ENCODE measurements around the gene PRSS48. TPM values are rescaled to one million over a fixed set of nuclear protein-coding genes. Genes with fewer than 3 reads are reported as not detected.

The PRSS48 gene
- total RNA-seq, 1 experiment from 2014 or later = not detected

- no peaks in the 10 kb centered on the region for H3K9me2 ChIP-seq (replicated peaks; ENCODE audit: insufficient read depth, low read length)
- no peak overlapping the region for H2AFZ ChIP-seq (ENCODE audit: low read length)
- no peaks in the 10 kb centered on the region for H3K4me1 ChIP-seq (ENCODE audit: low read length)
- H3K9me3 ChIP-seq (ENCODE audit: low read length) = no peaks in the 10 kb centered on the region
- no peaks in the 10 kb centered on the region for H3K36me3 ChIP-seq (ENCODE audit: insufficient read depth, low read length)
- no peaks in the 10 kb centered on the region for H4K20me1 ChIP-seq (ENCODE audit: insufficient read depth, low read depth, low read length)
- no peak overlapping the region for H3K9ac ChIP-seq (ENCODE audit: low read length)
- no peak overlapping the region for H3K27ac ChIP-seq (ENCODE audit: low read length)
- no peak for DNase-seq
- H3K27me3 ChIP-seq (ENCODE audit: low read length) = no peaks in the 10 kb centered on the region
- no peak overlapping the region for H3K4me3 ChIP-seq (ENCODE audit: low read length)
- no peak overlapping the region for H3K4me2 ChIP-seq (ENCODE audit: low read depth, low read length, poor library complexity, severe bottlenecking)
- H3K79me2 ChIP-seq (ENCODE audit: low read length) = no peaks in the 10 kb centered on the region
These were observed 19.3 kb downstream of the PRSS48 start for GRCh38 chr4:151296227-151296626.

- Histone ChIP-seq H3K4me1 (ENCODE audit: low read length) (no peaks in the 10 kb centered on the region), H4K20me1 (ENCODE audit: insufficient read depth, low read depth, low read length) (no peaks in the 10 kb centered on the region), H3K36me3 (ENCODE audit: insufficient read depth, low read length) (no peaks in the 10 kb centered on the region), H3K79me2 (ENCODE audit: low read length) (no peaks in the 10 kb centered on the region), H3K27me3 (ENCODE audit: low read length) (no peaks in the 10 kb centered on the region), H3K4me2 (ENCODE audit: low read depth, low read length, poor library complexity, severe bottlenecking) (no peak overlapping the region), H3K9me3 (ENCODE audit: low read length) (no peaks in the 10 kb centered on the region), H3K27ac (ENCODE audit: low read length) (no peak overlapping the region), H2AFZ (ENCODE audit: low read length) (no peak overlapping the region), H3K9me2 (replicated peaks; ENCODE audit: insufficient read depth, low read length) (no peaks in the 10 kb centered on the region), H3K9ac (ENCODE audit: low read length) (no peak overlapping the region), H3K4me3 (ENCODE audit: low read length) (no peak overlapping the region)
- no peak for DNase-seq
These were observed 20.2 kb downstream of the PRSS48 start for GRCh38 chr4:151297170-151297569.

- Histone ChIP-seq H3K27ac (ENCODE audit: low read length) (no peak overlapping the region), H3K4me3 (ENCODE audit: low read length) (no peak overlapping the region), H3K9ac (ENCODE audit: low read length) (no peak overlapping the region), H2AFZ (ENCODE audit: low read length) (no peak overlapping the region), H3K79me2 (ENCODE audit: low read length) (no peaks in the 10 kb centered on the region), H3K9me3 (ENCODE audit: low read length) (no peaks in the 10 kb centered on the region), H3K9me2 (replicated peaks; ENCODE audit: insufficient read depth, low read length) (no peaks in the 10 kb centered on the region), H4K20me1 (ENCODE audit: insufficient read depth, low read depth, low read length) (no peaks in the 10 kb centered on the region), H3K4me1 (ENCODE audit: low read length) (no peaks in the 10 kb centered on the region), H3K4me2 (ENCODE audit: low read depth, low read length, poor library complexity, severe bottlenecking) (no peak overlapping the region), H3K36me3 (ENCODE audit: insufficient read depth, low read length) (no peaks in the 10 kb centered on the region), H3K27me3 (ENCODE audit: low read length) (no peaks in the 10 kb centered on the region)
- no peak for DNase-seq
These were observed 25.5 kb downstream of the PRSS48 start for GRCh38 chr4:151302432-151302831.

GRCh38 chr4:151304226-151304625, 27.3 kb downstream of the PRSS48 start:
- Histone ChIP-seq H3K36me3 (ENCODE audit: insufficient read depth, low read length) (no peaks in the 10 kb centered on the region), H3K4me1 (ENCODE audit: low read length) (no peaks in the 10 kb centered on the region), H3K4me2 (ENCODE audit: low read depth, low read length, poor library complexity, severe bottlenecking) (no peak overlapping the region), H3K27ac (ENCODE audit: low read length) (no peak overlapping the region), H3K79me2 (ENCODE audit: low read length) (no peaks in the 10 kb centered on the region), H3K9me3 (ENCODE audit: low read length) (no peaks in the 10 kb centered on the region), H2AFZ (ENCODE audit: low read length) (no peak overlapping the region), H3K9me2 (replicated peaks; ENCODE audit: insufficient read depth, low read length) (no peaks in the 10 kb centered on the region), H4K20me1 (ENCODE audit: insufficient read depth, low read depth, low read length) (no peaks in the 10 kb centered on the region), H3K4me3 (ENCODE audit: low read length) (no peak overlapping the region), H3K27me3 (ENCODE audit: low read length) (no peaks in the 10 kb centered on the region), H3K9ac (ENCODE audit: low read length) (no peak overlapping the region)
- DNase-seq = no peak

GRCh38 chr4:151304755-151305154, 27.8 kb downstream of the PRSS48 start:
- Histone ChIP-seq H3K9me3 (ENCODE audit: low read length) (no peaks in the 10 kb centered on the region), H3K9me2 (replicated peaks; ENCODE audit: insufficient read depth, low read length) (no peaks in the 10 kb centered on the region), H3K9ac (ENCODE audit: low read length) (no peak overlapping the region), H3K4me3 (ENCODE audit: low read length) (no peak overlapping the region), H3K27me3 (ENCODE audit: low read length) (no peaks in the 10 kb centered on the region), H2AFZ (ENCODE audit: low read length) (no peak overlapping the region), H3K27ac (ENCODE audit: low read length) (no peak overlapping the region), H4K20me1 (ENCODE audit: insufficient read depth, low read depth, low read length) (no peaks in the 10 kb centered on the region), H3K4me1 (ENCODE audit: low read length) (no peaks in the 10 kb centered on the region), H3K36me3 (ENCODE audit: insufficient read depth, low read length) (no peaks in the 10 kb centered on the region), H3K79me2 (ENCODE audit: low read length) (no peaks in the 10 kb centered on the region), H3K4me2 (ENCODE audit: low read depth, low read length, poor library complexity, severe bottlenecking) (no peak overlapping the region)
- no peak for DNase-seq

GRCh38 chr4:151310124-151310728, 33.3 kb downstream of the PRSS48 start:
- H3K27me3 ChIP-seq (ENCODE audit: low read length) = no peaks in the 10 kb centered on the region
- DNase-seq = no peak
- no peaks in the 10 kb centered on the region for H3K9me3 ChIP-seq (ENCODE audit: low read length)
- no peak overlapping the region for H3K4me3 ChIP-seq (ENCODE audit: low read length)
- no peak overlapping the region for H3K4me2 ChIP-seq (ENCODE audit: low read depth, low read length, poor library complexity, severe bottlenecking)
- H4K20me1 ChIP-seq (ENCODE audit: insufficient read depth, low read depth, low read length) = no peaks in the 10 kb centered on the region
- H3K9me2 ChIP-seq (replicated peaks; ENCODE audit: insufficient read depth, low read length) = no peaks in the 10 kb centered on the region
- H3K9ac ChIP-seq (ENCODE audit: low read length) = no peak overlapping the region
- H3K79me2 ChIP-seq (ENCODE audit: low read length) = no peaks in the 10 kb centered on the region
- H3K4me1 ChIP-seq (ENCODE audit: low read length) = no peaks in the 10 kb centered on the region
- H3K27ac ChIP-seq (ENCODE audit: low read length) = no peak overlapping the region
- H3K36me3 ChIP-seq (ENCODE audit: insufficient read depth, low read length) = no peaks in the 10 kb centered on the region
- no peak overlapping the region for H2AFZ ChIP-seq (ENCODE audit: low read length)

- no peaks in the 10 kb centered on the region for H3K27me3 ChIP-seq (ENCODE audit: low read length)
- no peak overlapping the region for H2AFZ ChIP-seq (ENCODE audit: low read length)
- no peak overlapping the region for H3K9ac ChIP-seq (ENCODE audit: low read length)
- H3K79me2 ChIP-seq (ENCODE audit: low read length) = no peaks in the 10 kb centered on the region
- H3K9me3 ChIP-seq (ENCODE audit: low read length) = no peaks in the 10 kb centered on the region
- no peaks in the 10 kb centered on the region for H3K4me1 ChIP-seq (ENCODE audit: low read length)
- H3K9me2 ChIP-seq (replicated peaks; ENCODE audit: insufficient read depth, low read length) = no peaks in the 10 kb centered on the region
- no peak overlapping the region for H3K27ac ChIP-seq (ENCODE audit: low read length)
- no peaks in the 10 kb centered on the region for H3K36me3 ChIP-seq (ENCODE audit: insufficient read depth, low read length)
- H3K4me2 ChIP-seq (ENCODE audit: low read depth, low read length, poor library complexity, severe bottlenecking) = no peak overlapping the region
- DNase-seq = no peak
- no peaks in the 10 kb centered on the region for H4K20me1 ChIP-seq (ENCODE audit: insufficient read depth, low read depth, low read length)
- H3K4me3 ChIP-seq (ENCODE audit: low read length) = no peak overlapping the region
These were observed 36.5 kb downstream of the PRSS48 start for GRCh38 chr4:151313306-151314009.

GRCh38 chr4:151314010-151314355, 37.0 kb downstream of the PRSS48 start:
- Histone ChIP-seq H3K4me1 (ENCODE audit: low read length) (no peaks in the 10 kb centered on the region), H4K20me1 (ENCODE audit: insufficient read depth, low read depth, low read length) (no peaks in the 10 kb centered on the region), H3K27me3 (ENCODE audit: low read length) (no peaks in the 10 kb centered on the region), H3K9ac (ENCODE audit: low read length) (no peak overlapping the region), H3K27ac (ENCODE audit: low read length) (no peak overlapping the region), H3K9me3 (ENCODE audit: low read length) (no peaks in the 10 kb centered on the region), H2AFZ (ENCODE audit: low read length) (no peak overlapping the region), H3K79me2 (ENCODE audit: low read length) (no peaks in the 10 kb centered on the region), H3K36me3 (ENCODE audit: insufficient read depth, low read length) (no peaks in the 10 kb centered on the region), H3K4me3 (ENCODE audit: low read length) (no peak overlapping the region), H3K4me2 (ENCODE audit: low read depth, low read length, poor library complexity, severe bottlenecking) (no peak overlapping the region), H3K9me2 (replicated peaks; ENCODE audit: insufficient read depth, low read length) (no peaks in the 10 kb centered on the region)
- DNase-seq = no peak
